ENCODE data around the gene IRS1. TPM values are rescaled to one million over a fixed set of nuclear protein-coding genes. Genes with fewer than 3 reads are reported as not detected.

Gene IRS1
- total RNA-seq, 1 experiment from 2014 or later = 15.0 TPM

- Histone ChIP-seq H3K4me2 (ENCODE audit: insufficient read depth, insufficient read length, low read length) (no peak overlapping the region), H4K91ac (ENCODE audit: insufficient read length, low read depth, low read length) (no peak overlapping the region), H4K8ac (replicated peaks; ENCODE audit: insufficient read length, low read depth, low read length) (no peak overlapping the region), H2AFZ (ENCODE audit: low read length) (no peak overlapping the region), H3K79me2 (ENCODE audit: insufficient read depth, low read length) (no peaks in the 10 kb centered on the region), H3K9ac (ENCODE audit: extremely low read depth, insufficient read length, low read length) (no peak overlapping the region), H2BK5ac (ENCODE audit: insufficient read length, low read length) (no peak overlapping the region), H3K4me1 (ENCODE audit: insufficient read depth, low read length) (no peaks in the 10 kb centered on the region), H2BK12ac (ENCODE audit: insufficient read length, low read depth, low read length) (no peak overlapping the region), H2BK20ac (ENCODE audit: low read depth, low read length, poor library complexity, severe bottlenecking) (no peak overlapping the region), H3K27ac (ENCODE audit: insufficient read length, low read depth, low read length) (no peak overlapping the region), H3K27me3 (ENCODE audit: insufficient read depth, low read length) (no peaks in the 10 kb centered on the region), H3K79me1 (ENCODE audit: insufficient read depth, low read depth, low read length, poor library complexity, severe bottlenecking) (no peaks in the 10 kb centered on the region), H2AK5ac (ENCODE audit: insufficient read length, low read length) (no peak overlapping the region), H4K20me1 (ENCODE audit: control insufficient read depth, insufficient read depth, insufficient read length) (no peaks in the 10 kb centered on the region), H3K9me3 (ENCODE audit: control insufficient read depth, low read depth, low read length) (no peaks in the 10 kb centered on the region), H3K4ac (ENCODE audit: low read depth, low read length) (no peak overlapping the region), H2BK15ac (ENCODE audit: low read depth, low read length) (no peak overlapping the region), H3K18ac (ENCODE audit: insufficient read length, low read depth, low read length) (no peak overlapping the region), H3T11ph (ENCODE audit: low read length) (no peak overlapping the region), H2BK120ac (ENCODE audit: low read depth, low read length, poor library complexity, severe bottlenecking) (no peak overlapping the region), H3K56ac (ENCODE audit: insufficient read length, low read depth, low read length) (no peak overlapping the region), H3K14ac (ENCODE audit: insufficient read depth, low read length) (no peak overlapping the region), H4K5ac (ENCODE audit: insufficient read length, low read depth, low read length) (no peak overlapping the region), H3K23ac (ENCODE audit: insufficient read length, low read depth, low read length) (no peak overlapping the region), H3K23me2 (ENCODE audit: insufficient read length, low read depth, low read length, poor library complexity, severe bottlenecking) (peaks cover 9% of the 10 kb centered on the region)
- H3K4me1 Mint-ChIP-seq = peaks cover 6% of the 10 kb centered on the region in 2 experiments
- no CpG with 5 or more reads among the region's 1 CpG for WGBS (ENCODE audit: extremely low coverage, insufficient read length, low lambda C conversion rate)
- no peak for TF ChIP-seq CTCF (conservative IDR thresholded peaks at IDR 0.05)
- H3K27ac Mint-ChIP-seq = no peak overlapping the region
- H3K9me3 Mint-ChIP-seq = no peaks in the 10 kb centered on the region; a peak in 1 of 5 replicates
- no peak overlapping the region for H3K4me3 Mint-ChIP-seq
- DNase-seq = no peak
- no peaks in the 10 kb centered on the region for H3K36me3 Mint-ChIP-seq (ENCODE audit: insufficient read depth in 1 of 3, low read depth in 3 of 3)
- H3K27me3 Mint-ChIP-seq (ENCODE audit: low read depth) = peaks cover 13% of the 10 kb centered on the region
Observed at GRCh38 chr2:226832061-226832460, 32.4 kb upstream of the IRS1 start.

Data from H9 (cell line).